Measurements from ENCODE around the gene CD99L2.

- TF ChIP-seq POLR2A (IDR thresholded peaks at IDR 0.05; ENCODE audit: low read depth, low read length): no peak
- no peak for TF ChIP-seq POLR2AphosphoS5 (IDR thresholded peaks at IDR 0.05; ENCODE audit: low read depth, low read length)
- TF ChIP-seq TAF1 (IDR thresholded peaks at IDR 0.05; ENCODE audit: low read depth, low read length): no peak
- no peak for TF ChIP-seq SPI1 (IDR thresholded peaks at IDR 0.05; ENCODE audit: low read depth, low read length)
- TF ChIP-seq PAX5 (IDR thresholded peaks at IDR 0.05; ENCODE audit: insufficient read depth, low read length, severe bottlenecking): no peak
- no peak for TF ChIP-seq POU2F2 (IDR thresholded peaks at IDR 0.05; ENCODE audit: low read depth, low read length)
These were observed 18.3 kb downstream of the CD99L2 start for GRCh38 chrX:150879855-150880807.
